K562 (cell line): ENCODE results near the gene ANKRD24. TPM values are rescaled to one million over a fixed set of nuclear protein-coding genes. Genes with fewer than 3 reads are reported as not detected.
A peak's percentile ranks its signal among the peaks of the same experiment; 100 is the strongest.

Source experiments
- ARID2 ChIP-seq: fragments of 450-650 bp; IDR thresholded peaks from 2 replicates; pipeline ENCODE4 v1.6.1; 2017; ENCODE audit warnings: antibody characterized with exemption, mild to moderate bottlenecking
- CBX5 ChIP-seq: IDR thresholded peaks from 2 replicates; pipeline ENCODE4 v1.6.1; 2014; ENCODE audit warnings: low read depth, borderline replicate concordance
- EGR1 ChIP-seq: fragments of 450-650 bp; conservative IDR thresholded peaks from 2 replicates; pipeline ENCODE4 v1.6.1; 2017; ENCODE audit warnings: mild to moderate bottlenecking
- GTF2A2 ChIP-seq: IDR thresholded peaks from 2 replicates; pipeline ENCODE4 v1.6.1; 2016; ENCODE audit warnings: mild to moderate bottlenecking, missing genetic modification characterization, missing compliant biosample characterization
- HDGF ChIP-seq: fragments of 450-650 bp; IDR thresholded peaks from 2 replicates; pipeline ENCODE4 v1.6.1; 2016
- HNRNPLL ChIP-seq: fragments of 200-400 bp; formaldehyde crosslinking; IDR thresholded peaks from 2 replicates; pipeline ENCODE4 v1.6.1; 2017; ENCODE audit warnings: low read length, low read depth, mild to moderate bottlenecking; ENCODE audit not compliant: poor library complexity, severe bottlenecking
- KAT2B ChIP-seq: IDR thresholded peaks from one replicate; pipeline ENCODE4 v1.6.1; 2012; ENCODE audit warnings: low read depth, mild to moderate bottlenecking, control low read depth, inconsistent platforms, low read length, moderate library complexity
- NCOA4 ChIP-seq: fragments of 450-650 bp; IDR thresholded peaks from 2 replicates; pipeline ENCODE4 v1.6.1; 2018; ENCODE audit warnings: mild to moderate bottlenecking; ENCODE audit not compliant: partially characterized antibody
- PHF20 ChIP-seq: fragments of 450-650 bp; IDR thresholded peaks from 2 replicates; pipeline ENCODE4 v1.6.1; 2018; ENCODE audit not compliant: partially characterized antibody
- RAD21 ChIP-seq, 2 experiments: fragments of 250-450 bp in 1 of 2; fragments of 450-650 bp in 1 of 2; sonication (Bioruptor Pico) in 1 of 2; formaldehyde crosslinking in 1 of 2; IDR thresholded peaks in 1 of 2; conservative IDR thresholded peaks in 1 of 2; 2 replicates each; pipeline versions ENCODE4 v1.4.0 to v1.8.0; 2020 to 2022; ENCODE audit warnings: mild to moderate bottlenecking in 2 of 2, moderate library complexity in 1 of 2
- SMARCE1 ChIP-seq: fragments of 450-650 bp; IDR thresholded peaks from 2 replicates; pipeline ENCODE4 v1.7.1; 2016; ENCODE audit warnings: mild to moderate bottlenecking
- TAL1 ChIP-seq: fragments of 450-650 bp; IDR thresholded peaks from 2 replicates; pipeline ENCODE4 v1.6.1; 2016; ENCODE audit warnings: mild to moderate bottlenecking
- TEAD2 ChIP-seq: fragments of 450-650 bp; IDR thresholded peaks from 2 replicates; pipeline ENCODE4 v1.6.1; 2016; ENCODE audit warnings: missing genetic modification characterization, control low read depth, missing compliant biosample characterization
- ZFP30 ChIP-seq: fragments of 250-450 bp; sonication (Bioruptor Pico); IDR thresholded peaks from 2 replicates; pipeline ENCODE4 v1.8.0; 2022; ENCODE audit warnings: moderate library complexity, mild to moderate bottlenecking, inconsistent platforms, borderline replicate concordance
- ZNF436 ChIP-seq: fragments of 250-450, 450-650 bp; sonication (Bioruptor Pico); formaldehyde crosslinking; IDR thresholded peaks from 2 replicates; pipeline ENCODE4 v1.7.0; 2020; ENCODE audit warnings: mild to moderate bottlenecking
- ZNF561 ChIP-seq: fragments of 450-650 bp; formaldehyde crosslinking; conservative IDR thresholded peaks from 2 replicates; pipeline ENCODE4 v1.4.0; 2020; ENCODE audit warnings: mild to moderate bottlenecking, moderate library complexity
- polyA plus RNA-seq, 8 experiments: library from polyadenylated mRNA; depleted of rRNA in 4 of 8; stranded (reverse) in 5 of 8; unstranded in 3 of 8; fragments of >200 nt; fragmentation: Nextera tagmentation in 2 of 8; fragmentation: Illumina TruSeq in 1 of 8; extraction: Ambion mirVana in 2 of 8; extraction: Trizol in 1 of 8; gene quantifications; 2 replicates each; pipeline versions ENCODE4 v1.2.1 to v1.2.3, GENCODE V29; 2011 to 2014; ENCODE audit warnings: inconsistent platforms in 1 of 8, missing spikeins in 1 of 8
- total RNA-seq, 7 experiments: library from RNA; depleted of rRNA in 6 of 7; stranded (reverse); fragments of >200 nt in 6 of 7; fragmentation: Illumina TruSeq in 2 of 7; extraction: Trizol in 2 of 7; gene quantifications; 2 replicates each; pipeline versions ENCODE4 v1.2.1 to v1.2.3, GENCODE V29; 2011 to 2021; ENCODE audit warnings: low replicate concordance in 1 of 7
- TF ChIP-seq, protein P1 (sequence below): IDR thresholded peaks from 3 replicates; pipeline ENCODE4 v1.6.1; 2011; ENCODE audit warnings: borderline replicate concordance, mild to moderate bottlenecking, moderate library complexity; ENCODE audit not compliant: insufficient read length; ENCODE audit errors: extremely low read depth
- TF ChIP-seq, protein P2 (sequence below): fragments of 250-450 bp; sonication (Bioruptor Pico); IDR thresholded peaks from 2 replicates; pipeline ENCODE4 v1.4.0; 2020

The ANKRD24 gene
- total and polyA plus RNA-seq, 9 of the 15 experiments (the other 6 are each of a cell fraction or from before 2014, with no cell fraction given) = 0.07 to 0.12 (median 0.09) TPM; not detected in 5

DNA sequence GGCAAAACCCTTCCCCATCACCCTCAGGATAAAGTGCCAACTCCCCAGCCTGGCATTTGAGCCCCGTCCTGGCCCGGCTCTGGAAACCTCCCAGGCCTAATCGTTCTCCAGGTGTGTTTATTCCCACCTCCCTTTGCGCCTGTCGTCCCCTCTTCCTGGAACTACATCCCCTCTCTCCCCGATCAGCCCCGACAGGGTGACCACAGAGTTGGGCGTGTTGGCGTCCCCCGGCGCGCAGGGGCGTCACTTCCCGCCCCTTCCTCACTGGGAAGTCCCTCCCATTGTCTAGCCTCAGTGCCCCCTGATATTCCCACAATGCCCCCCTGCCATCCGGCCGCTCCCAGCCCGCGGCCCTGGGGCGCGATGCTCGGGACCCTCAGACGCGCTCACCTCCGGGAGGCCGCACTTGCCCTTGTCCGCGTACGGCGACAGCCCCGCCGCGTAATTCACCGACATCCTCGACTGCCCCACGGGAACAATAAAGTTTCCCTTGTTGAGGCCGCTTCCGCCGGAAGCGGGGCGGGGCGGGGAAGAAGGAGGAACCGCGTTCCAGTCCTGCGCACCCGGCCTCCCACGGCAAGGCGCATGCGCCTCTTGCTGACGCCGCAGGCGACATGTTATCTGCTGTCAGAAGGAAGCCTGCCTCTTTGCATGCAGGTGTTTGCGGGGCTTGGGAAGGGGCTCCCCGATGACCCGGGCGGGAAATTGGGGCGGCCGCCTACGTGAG is at the start of gene ANKRD24, which contains the start of gene SIRT6 (continued):
- peak; percentile 48 for TF ChIP-seq HNRNPLL
- TF ChIP-seq GTF2A2 = no peak
- TF ChIP-seq TEAD2 (tag) = no peak
- no peak for TF ChIP-seq TAL1
- no peak for TF ChIP-seq NCOA4
- TF ChIP-seq, protein P1, sequence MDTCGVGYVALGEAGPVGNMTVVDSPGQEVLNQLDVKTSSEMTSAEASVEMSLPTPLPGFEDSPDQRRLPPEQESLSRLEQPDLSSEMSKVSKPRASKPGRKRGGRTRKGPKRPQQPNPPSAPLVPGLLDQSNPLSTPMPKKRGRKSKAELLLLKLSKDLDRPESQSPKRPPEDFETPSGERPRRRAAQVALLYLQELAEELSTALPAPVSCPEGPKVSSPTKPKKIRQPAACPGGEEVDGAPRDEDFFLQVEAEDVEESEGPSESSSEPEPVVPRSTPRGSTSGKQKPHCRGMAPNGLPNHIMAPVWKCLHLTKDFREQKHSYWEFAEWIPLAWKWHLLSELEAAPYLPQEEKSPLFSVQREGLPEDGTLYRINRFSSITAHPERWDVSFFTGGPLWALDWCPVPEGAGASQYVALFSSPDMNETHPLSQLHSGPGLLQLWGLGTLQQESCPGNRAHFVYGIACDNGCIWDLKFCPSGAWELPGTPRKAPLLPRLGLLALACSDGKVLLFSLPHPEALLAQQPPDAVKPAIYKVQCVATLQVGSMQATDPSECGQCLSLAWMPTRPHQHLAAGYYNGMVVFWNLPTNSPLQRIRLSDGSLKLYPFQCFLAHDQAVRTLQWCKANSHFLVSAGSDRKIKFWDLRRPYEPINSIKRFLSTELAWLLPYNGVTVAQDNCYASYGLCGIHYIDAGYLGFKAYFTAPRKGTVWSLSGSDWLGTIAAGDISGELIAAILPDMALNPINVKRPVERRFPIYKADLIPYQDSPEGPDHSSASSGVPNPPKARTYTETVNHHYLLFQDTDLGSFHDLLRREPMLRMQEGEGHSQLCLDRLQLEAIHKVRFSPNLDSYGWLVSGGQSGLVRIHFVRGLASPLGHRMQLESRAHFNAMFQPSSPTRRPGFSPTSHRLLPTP = no peak
- peak; percentile 26; the same call in 1 of the 2 replicates for TF ChIP-seq EGR1
- TF ChIP-seq RAD21 (CRISPR knock-in tag; conservative IDR thresholded peaks at IDR 0.05 in 1 of 2, IDR thresholded peaks at IDR 0.05 in 1 of 2) = no peak
- no peak for TF ChIP-seq CBX5
- TF ChIP-seq, protein P2, sequence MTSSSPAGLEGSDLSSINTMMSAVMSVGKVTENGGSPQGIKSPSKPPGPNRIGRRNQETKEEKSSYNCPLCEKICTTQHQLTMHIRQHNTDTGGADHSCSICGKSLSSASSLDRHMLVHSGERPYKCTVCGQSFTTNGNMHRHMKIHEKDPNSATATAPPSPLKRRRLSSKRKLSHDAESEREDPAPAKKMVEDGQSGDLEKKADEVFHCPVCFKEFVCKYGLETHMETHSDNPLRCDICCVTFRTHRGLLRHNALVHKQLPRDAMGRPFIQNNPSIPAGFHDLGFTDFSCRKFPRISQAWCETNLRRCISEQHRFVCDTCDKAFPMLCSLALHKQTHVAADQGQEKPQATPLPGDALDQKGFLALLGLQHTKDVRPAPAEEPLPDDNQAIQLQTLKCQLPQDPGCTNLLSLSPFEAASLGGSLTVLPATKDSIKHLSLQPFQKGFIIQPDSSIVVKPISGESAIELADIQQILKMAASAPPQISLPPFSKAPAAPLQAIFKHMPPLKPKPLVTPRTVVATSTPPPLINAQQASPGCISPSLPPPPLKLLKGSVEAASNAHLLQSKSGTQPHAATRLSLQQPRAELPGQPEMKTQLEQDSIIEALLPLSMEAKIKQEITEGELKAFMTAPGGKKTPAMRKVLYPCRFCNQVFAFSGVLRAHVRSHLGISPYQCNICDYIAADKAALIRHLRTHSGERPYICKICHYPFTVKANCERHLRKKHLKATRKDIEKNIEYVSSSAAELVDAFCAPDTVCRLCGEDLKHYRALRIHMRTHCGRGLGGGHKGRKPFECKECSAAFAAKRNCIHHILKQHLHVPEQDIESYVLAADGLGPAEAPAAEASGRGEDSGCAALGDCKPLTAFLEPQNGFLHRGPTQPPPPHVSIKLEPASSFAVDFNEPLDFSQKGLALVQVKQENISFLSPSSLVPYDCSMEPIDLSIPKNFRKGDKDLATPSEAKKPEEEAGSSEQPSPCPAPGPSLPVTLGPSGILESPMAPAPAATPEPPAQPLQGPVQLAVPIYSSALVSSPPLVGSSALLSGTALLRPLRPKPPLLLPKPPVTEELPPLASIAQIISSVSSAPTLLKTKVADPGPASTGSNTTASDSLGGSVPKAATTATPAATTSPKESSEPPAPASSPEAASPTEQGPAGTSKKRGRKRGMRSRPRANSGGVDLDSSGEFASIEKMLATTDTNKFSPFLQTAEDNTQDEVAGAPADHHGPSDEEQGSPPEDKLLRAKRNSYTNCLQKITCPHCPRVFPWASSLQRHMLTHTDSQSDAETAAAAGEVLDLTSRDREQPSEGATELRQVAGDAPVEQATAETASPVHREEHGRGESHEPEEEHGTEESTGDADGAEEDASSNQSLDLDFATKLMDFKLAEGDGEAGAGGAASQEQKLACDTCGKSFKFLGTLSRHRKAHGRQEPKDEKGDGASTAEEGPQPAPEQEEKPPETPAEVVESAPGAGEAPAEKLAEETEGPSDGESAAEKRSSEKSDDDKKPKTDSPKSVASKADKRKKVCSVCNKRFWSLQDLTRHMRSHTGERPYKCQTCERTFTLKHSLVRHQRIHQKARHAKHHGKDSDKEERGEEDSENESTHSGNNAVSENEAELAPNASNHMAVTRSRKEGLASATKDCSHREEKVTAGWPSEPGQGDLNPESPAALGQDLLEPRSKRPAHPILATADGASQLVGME (CRISPR knock-in tag) = no peak
- no peak for TF ChIP-seq SMARCE1
- no peak for TF ChIP-seq HDGF
- no peak for TF ChIP-seq ARID2
- no peak for TF ChIP-seq ZFP30 (CRISPR knock-in tag)
- peak; percentile 80 for TF ChIP-seq PHF20
- TF ChIP-seq ZNF436 = no peak
- no peak for TF ChIP-seq KAT2B
- TF ChIP-seq ZNF561 (CRISPR knock-in tag) = no peak
